K562 (cell line): ENCODE data around the gene MAD1L1. TPM values are rescaled to one million over a fixed set of nuclear protein-coding genes. Genes with fewer than 3 reads are reported as not detected.

ENCODE experiments used
- ATAC-seq: fragments of 200-7000 bp; cut with Tn5 transposase; 3 replicates; pipeline ENCODE4 v1.9.1; 2020; ENCODE audit warnings: moderate library complexity
- BruUV-seq: library from RNA; stranded (reverse); fragments of 400-500 nt; replicated peaks from 2 replicates; lab custom pipeline; 2021; lab: Mats Ljungman, UMichigan
- CTCF ChIA-PET: fragments of 300-600 bp; formaldehyde crosslinking; extraction: SDS; loops from one replicate; lab custom pipeline; 2021; ENCODE audit warnings: low intra/inter-chr PET ratio; lab: Yijun Ruan, JAX
- POLR2A ChIA-PET: fragments of 300-600, 350-650 bp; sonication (Branson Sonifier 250); formaldehyde crosslinking; extraction: SDS; loops from one replicate; lab custom pipeline; 2021; ENCODE audit warnings: antibody characterized with exemption, inconsistent platforms; lab: Yijun Ruan, JAX
- DNase-seq, 4 experiments: peaks; one replicate each; pipeline versions ENCODE4 v3.0.0 to v3.0.0-alpha.2; 2011 to 2018; ENCODE audit warnings: low spot score in 3 of 4, mixed read lengths in 3 of 4; ENCODE audit errors: extremely low read depth in 1 of 4
- FAIRE-seq: peaks from 2 replicates; lab custom pipeline; 2011; peaks lifted over from hg19 to GRCh38; lab: Jason Lieb, UNC
- H2AFZ ChIP-seq: 2 replicates; pipeline ENCODE4 v1.6.0; 2011; ENCODE audit warnings: low read depth, low read length, control low read depth, inconsistent platforms
- H3K27ac ChIP-seq: fragments of 200-600 bp; 3 replicates; pipeline ENCODE4 v1.8.0; 2011; ENCODE audit warnings: low read depth, mild to moderate bottlenecking, control low read depth, inconsistent platforms, low read length, moderate library complexity, mixed read lengths; ENCODE audit errors: extremely low read depth
- H3K27me3 ChIP-seq, 2 experiments: fragments of 300-600 bp in 1 of 2; 2 replicates in 1 of 2; 3 replicates in 1 of 2; pipeline versions ENCODE4 v1.6.0 to v1.8.0; 2011; ENCODE audit warnings: inconsistent platforms in 2 of 2, low read length in 2 of 2, mild to moderate bottlenecking in 1 of 2, mixed read lengths in 1 of 2, moderate library complexity in 1 of 2; ENCODE audit not compliant: control insufficient read depth in 2 of 2, insufficient read depth in 2 of 2
- H3K36me3 ChIP-seq: fragments of 300-600 bp; 3 replicates; pipeline ENCODE4 v1.8.0; 2011; ENCODE audit warnings: mild to moderate bottlenecking, low read length, inconsistent platforms; ENCODE audit not compliant: control insufficient read depth, insufficient read depth
- H3K4me1 ChIP-seq, 2 experiments: fragments of 200-600 bp in 1 of 2; replicated peaks in 1 of 2; 2 replicates in 1 of 2; 3 replicates in 1 of 2; pipeline versions ENCODE4 v1.5.1 to v1.8.0; 2011; ENCODE audit warnings: inconsistent platforms in 2 of 2, low read length in 2 of 2, mild to moderate bottlenecking in 1 of 2, mixed read lengths in 1 of 2, moderate library complexity in 1 of 2; ENCODE audit not compliant: control insufficient read depth in 2 of 2, insufficient read depth in 2 of 2
- H3K4me2 ChIP-seq: 2 replicates; pipeline ENCODE4 v1.6.1; 2011; ENCODE audit warnings: low read length, control low read depth, inconsistent platforms, mixed read lengths; ENCODE audit not compliant: insufficient read depth
- H3K4me3 ChIP-seq: fragments of 200-600 bp; sonication (generic), shearing (Covaris generic); 2 replicates; pipeline ENCODE4 v1.5.1; 2016; ENCODE audit warnings: control low read depth, inconsistent platforms
- H3K79me2 ChIP-seq: fragments of 200-600 bp; 3 replicates; pipeline ENCODE4 v1.8.0; 2011; ENCODE audit warnings: low read length, inconsistent platforms; ENCODE audit not compliant: control insufficient read depth, insufficient read depth
- H3K9ac ChIP-seq, 2 experiments: 2 replicates each; pipeline versions ENCODE4 v1.6.0 to v1.6.1; 2011; ENCODE audit warnings: low read depth in 2 of 2, low read length in 2 of 2, control low read depth in 1 of 2, inconsistent platforms in 1 of 2, mild to moderate bottlenecking in 1 of 2, mixed read lengths in 1 of 2; ENCODE audit not compliant: insufficient read depth in 1 of 2
- H3K9me1 ChIP-seq: one replicate; pipeline ENCODE4 v1.6.0; 2011; ENCODE audit warnings: inconsistent platforms, mild to moderate bottlenecking, low read length, moderate library complexity; ENCODE audit not compliant: control insufficient read depth, insufficient read depth
- H3K9me3 ChIP-seq: replicated peaks from 2 replicates; pipeline ENCODE4 v1.5.1; 2011; ENCODE audit warnings: low read depth, low read length, inconsistent platforms; ENCODE audit not compliant: control insufficient read depth, insufficient read depth
- H4K20me1 ChIP-seq: replicated peaks from 2 replicates; pipeline ENCODE4 v1.6.1; 2011; ENCODE audit warnings: low read length, inconsistent platforms, mixed read lengths; ENCODE audit not compliant: control insufficient read depth, insufficient read depth
- CBFA2T2 ChIP-seq: fragments of 450-650 bp; conservative IDR thresholded peaks from 2 replicates; pipeline ENCODE4 v1.6.1; 2017; ENCODE audit warnings: mild to moderate bottlenecking
- MAX ChIP-seq: sonication (generic); formaldehyde crosslinking; IDR thresholded peaks from 2 replicates; pipeline ENCODE4 v1.9.0; 2022; ENCODE audit warnings: mild to moderate bottlenecking, missing genetic modification reagents
- PCBP2 ChIP-seq: fragments of 200-400 bp; formaldehyde crosslinking; IDR thresholded peaks from 2 replicates; pipeline ENCODE4 v1.6.1; 2018; ENCODE audit warnings: low read length, low read depth, mild to moderate bottlenecking, moderate library complexity; ENCODE audit not compliant: poor library complexity, severe bottlenecking
- REST ChIP-seq, 2 experiments: fragments of 450-650 bp; formaldehyde crosslinking in 1 of 2; IDR thresholded peaks; 2 replicates each; pipeline versions ENCODE4 v1.4.0 to v1.6.1; 2014 to 2020; ENCODE audit warnings: mild to moderate bottlenecking in 2 of 2, borderline replicate concordance in 1 of 2, low read depth in 1 of 2
- TOE1 ChIP-seq, 2 experiments: fragments of 450-650 bp in 1 of 2; sonication (generic) in 1 of 2; formaldehyde crosslinking in 1 of 2; IDR thresholded peaks; 2 replicates each; pipeline versions ENCODE4 v1.7.1 to v1.8.0; 2016 to 2022; ENCODE audit warnings: borderline replicate concordance in 2 of 2, mild to moderate bottlenecking in 2 of 2, antibody characterized with exemption in 1 of 2, inconsistent platforms in 1 of 2, low read depth in 1 of 2, missing genetic modification reagents in 1 of 2, moderate library complexity in 1 of 2
- USF2 ChIP-seq: sonication (generic); formaldehyde crosslinking; IDR thresholded peaks from 2 replicates; pipeline ENCODE4 v1.5.0; 2020; ENCODE audit warnings: missing genetic modification reagents
- YBX1 ChIP-seq: fragments of 450-650 bp; IDR thresholded peaks from 2 replicates; pipeline ENCODE4 v1.7.1; 2016; ENCODE audit warnings: mild to moderate bottlenecking
- ZNF277 ChIP-seq: fragments of 250-450 bp; sonication (Bioruptor Pico); IDR thresholded peaks from 2 replicates; pipeline ENCODE4 v1.8.0; 2022; ENCODE audit warnings: inconsistent platforms, mild to moderate bottlenecking, moderate library complexity, borderline replicate concordance
- WGBS: fragments of 100-300 bp; shearing (Covaris generic); methylation state at CpG from one replicate; pipeline ENCODE4 v1.1.6; 2016; ENCODE audit warnings: low coverage, mixed read lengths; ENCODE audit not compliant: insufficient coverage; ENCODE audit errors: missing lambda C conversion rate; 5-methylcytosine and 5-hydroxymethylcytosine counted together
- in situ Hi-C: fragments of 300-500 bp; cut with MboI; formaldehyde crosslinking; loops from 4 replicates; pipeline ENCODE4 v1.15.0; 2018; ENCODE audit warnings: inconsistent platforms, mixed read lengths
- intact Hi-C: fragments of 100-400 bp; cut with micrococcal nuclease; formaldehyde crosslinking; loops from 2 replicates; pipeline ENCODE4 v1.14.2; 2022
- polyA plus RNA-seq, 8 experiments: library from polyadenylated mRNA; depleted of rRNA in 4 of 8; stranded (reverse) in 5 of 8; unstranded in 3 of 8; fragments of >200 nt; fragmentation: Nextera tagmentation in 2 of 8; fragmentation: Illumina TruSeq in 1 of 8; extraction: Ambion mirVana in 2 of 8; extraction: Trizol in 1 of 8; gene quantifications; 2 replicates each; pipeline versions ENCODE4 v1.2.1 to v1.2.3, GENCODE V29; 2011 to 2014; ENCODE audit warnings: inconsistent platforms in 1 of 8, missing spikeins in 1 of 8
- total RNA-seq, 7 experiments: library from RNA; depleted of rRNA in 6 of 7; stranded (reverse); fragments of >200 nt in 6 of 7; fragmentation: Illumina TruSeq in 2 of 7; extraction: Trizol in 2 of 7; gene quantifications; 2 replicates each; pipeline versions ENCODE4 v1.2.1 to v1.2.3, GENCODE V29; 2011 to 2021; ENCODE audit warnings: low replicate concordance in 1 of 7

Gene MAD1L1
- total and polyA plus RNA-seq, 9 of the 15 experiments (the other 6 are each of a cell fraction or from before 2014, with no cell fraction given) = 1.7 to 89.7 (median 18.0) TPM

GRCh38 chr7:1925349-1925748 is 307.4 kb downstream of the MAD1L1 start:
- 60% methylated on average over 12 of the region's 12 CpGs for WGBS
- intact Hi-C loops = loop anchor here (2.0 kb wide), 1 partner anchor 73 kb away; no protein-coding TSS in a partner anchor
- 0 out of 3 replicates have a peak, but pooled peaks cover 6% of the 10 kb centered on the region for H3K36me3 ChIP-seq
- no peak overlapping the region for H3K27ac ChIP-seq
- POLR2A ChIA-PET = no interaction called here
- CTCF ChIA-PET = no interaction called here
- no peak overlapping the region for H3K4me3 ChIP-seq
- H3K9ac ChIP-seq = no peak overlapping the region
- no peaks in the 10 kb centered on the region for H3K79me2 ChIP-seq
- no peak overlapping the region for H3K4me2 ChIP-seq
- H3K9me3 ChIP-seq = no peaks in the 10 kb centered on the region
- FAIRE-seq (peak; percentile 56), ATAC-seq (peak; percentile 77), DNase-seq (peak in 3 of 4 experiments; percentile 31 to 34 (median 33))
- BruUV-seq = no TSS peak
- H3K4me1 ChIP-seq = peaks cover 15 to 22% of the 10 kb centered on the region in 2 experiments; a peak in 4 of 5 replicates
- H4K20me1 ChIP-seq = 0 out of 2 replicates have a peak, but pooled peaks cover 6% of the 10 kb centered on the region
- H3K9me1 ChIP-seq = no peaks in the 10 kb centered on the region
- H3K27me3 ChIP-seq = no peaks in the 10 kb centered on the region
- in situ Hi-C loops = no loop called here
- H2AFZ ChIP-seq = no peak overlapping the region
- TF ChIP-seq PCBP2 (no peak), MAX (CRISPR knock-in tag) (0 out of 2 replicates have a peak, but pooled peaks have one; percentile 11), YBX1 (no peak), REST (IDR thresholded peaks at IDR 0.05; ENCODE audit: borderline replicate concordance) (peak; percentile 45), REST (CRISPR knock-in tag; IDR thresholded peaks at IDR 0.05; ENCODE audit: low read depth) (no peak), USF2 (CRISPR knock-in tag) (peak; percentile 72), ZNF277 (no peak), CBFA2T2 (0 out of 2 replicates have a peak, but pooled peaks have one; percentile 3), TOE1 (IDR thresholded peaks at IDR 0.05; ENCODE audit: borderline replicate concordance) (0 out of 2 replicates have a peak, but pooled peaks have one; percentile 17), TOE1 (CRISPR knock-in tag; IDR thresholded peaks at IDR 0.05; ENCODE audit: borderline replicate concordance, low read depth) (no peak)
